ENCODE results near the gene MRPL30. TPM values are rescaled to one million over a fixed set of nuclear protein-coding genes. Genes with fewer than 3 reads are reported as not detected.
"Not testable (repeated sequence)": the region's sequence is repeated elsewhere in the genome, so short reads cannot be mapped to it uniquely, and the experiment has no call there.

The MRPL30 gene
- total and polyA plus RNA-seq, 7 experiments from 2014 or later, result 16.1 to 26.0 (median 20.5) TPM

DNA sequence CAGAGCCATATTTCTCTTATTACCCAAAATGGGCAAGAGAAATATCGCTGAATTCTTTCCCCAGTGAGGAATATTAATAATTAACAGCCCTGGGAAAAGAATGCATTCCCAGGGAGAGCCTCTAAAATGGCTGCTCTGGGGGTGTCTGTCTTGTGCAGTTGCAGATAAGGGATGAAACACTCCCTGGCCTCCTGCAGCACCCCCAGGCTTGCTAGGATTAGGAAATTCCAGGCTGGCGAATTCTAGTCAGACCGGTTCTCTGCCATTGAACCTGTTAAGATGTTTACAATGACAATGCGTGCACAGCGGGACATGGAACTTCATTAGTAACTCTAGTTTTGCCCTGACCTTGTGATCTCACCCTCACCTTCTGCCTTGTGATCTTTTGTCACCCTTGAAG, 24.5 kb downstream of the MRPL30 start:
- H3K4me1 ChIP-seq (ENCODE audit: control insufficient read depth in 2 of 2, insufficient read depth in 2 of 2, low read length in 2 of 2), result no peaks in the 10 kb centered on the region
- H3K27ac ChIP-seq (ENCODE audit: low read depth, low read length), result no peak overlapping the region
- POLR2A ChIA-PET, result no interaction called here
- Mint-ChIP-seq H3K9me3 (peaks cover 0 to 14% (median 6%) of the 10 kb centered on the region in 11 donors), H3K4me3 (no peak overlapping the region), H3K36me3 (peaks cover 13 to 45% (median 31%) of the 10 kb centered on the region in 5 donors), H3K27ac (no peak overlapping the region), H3K27me3 (no peaks in the 10 kb centered on the region), H3K4me1 (peaks cover 0 to 9% (median 0%) of the 10 kb centered on the region in 7 donors)
- no peaks in the 10 kb centered on the region for H3K27me3 ChIP-seq (ENCODE audit: control insufficient read depth in 2 of 2, insufficient read depth in 2 of 2, low read length in 2 of 2)
- no peaks in the 10 kb centered on the region for H3K36me3 ChIP-seq (ENCODE audit: control insufficient read depth in 2 of 3, insufficient read depth in 3 of 3, low read length in 3 of 3)
- intact Hi-C loops (cut with micrococcal nuclease), result no loop called here
- ATAC-seq (no peak), DNase-seq (no peak)
- H3K4me3 ChIP-seq (ENCODE audit: low read length), result no peak overlapping the region
- CTCF ChIA-PET, result interaction anchor here (0.6 kb wide), 1 partner anchor 125 kb away, joined by 4 read pairs; no protein-coding TSS in a partner anchor
- H3K9me3 ChIP-seq (ENCODE audit: control insufficient read depth in 2 of 3, low read length in 3 of 3), result no peaks in the 10 kb centered on the region

DNA sequence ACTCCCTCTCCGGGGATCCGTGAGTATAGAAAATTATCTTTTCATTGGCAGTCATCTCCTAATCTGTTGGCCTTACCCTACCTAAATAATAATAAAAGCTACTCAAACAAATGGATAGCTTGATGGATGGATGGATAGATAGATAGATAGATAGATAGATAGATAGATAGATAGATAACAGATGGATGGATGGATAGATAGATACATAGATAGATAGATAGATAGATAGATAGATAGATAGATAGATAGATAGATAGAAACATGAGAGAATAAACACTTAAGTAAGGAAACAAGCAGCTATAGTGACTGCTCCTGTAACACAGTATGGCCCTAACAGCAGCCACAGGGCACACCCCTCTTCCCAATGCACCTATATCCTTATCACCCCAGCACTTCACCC, 35.1 kb downstream of the MRPL30 start:
- H3K27me3 ChIP-seq (ENCODE audit: control insufficient read depth in 2 of 2, insufficient read depth in 2 of 2, low read length in 2 of 2), result no peaks in the 10 kb centered on the region
- peaks cover 0 to 41% (median 29%) of the 10 kb centered on the region in 5 donors for H3K36me3 Mint-ChIP-seq
- H3K4me3 Mint-ChIP-seq, result no peak overlapping the region
- H3K36me3 ChIP-seq (ENCODE audit: control insufficient read depth in 2 of 3, insufficient read depth in 3 of 3, low read length in 3 of 3), result no peaks in the 10 kb centered on the region
- intact Hi-C loops (cut with micrococcal nuclease), result no loop called here
- H3K4me1 ChIP-seq (ENCODE audit: control insufficient read depth in 2 of 2, insufficient read depth in 2 of 2, low read length in 2 of 2), result no peaks in the 10 kb centered on the region
- H3K9me3 ChIP-seq (ENCODE audit: control insufficient read depth in 2 of 3, low read length in 3 of 3), result no peaks in the 10 kb centered on the region
- H3K27ac Mint-ChIP-seq, result no peak overlapping the region
- ATAC-seq (no peak), DNase-seq (no peak)
- CTCF ChIA-PET, result no interaction called here
- POLR2A ChIA-PET, result interaction anchor here (0.7 kb wide), 1 partner anchor 147 kb away, joined by 4 read pairs; no protein-coding TSS in a partner anchor
- H3K4me1 Mint-ChIP-seq, result peaks cover 0 to 5% (median 0%) of the 10 kb centered on the region in 7 donors
- no peaks in the 10 kb centered on the region for H3K9me3 Mint-ChIP-seq
- no peak overlapping the region for H3K4me3 ChIP-seq (ENCODE audit: low read length)
- no peaks in the 10 kb centered on the region for H3K27me3 Mint-ChIP-seq
- no peak overlapping the region for H3K27ac ChIP-seq (ENCODE audit: low read depth, low read length)

DNA sequence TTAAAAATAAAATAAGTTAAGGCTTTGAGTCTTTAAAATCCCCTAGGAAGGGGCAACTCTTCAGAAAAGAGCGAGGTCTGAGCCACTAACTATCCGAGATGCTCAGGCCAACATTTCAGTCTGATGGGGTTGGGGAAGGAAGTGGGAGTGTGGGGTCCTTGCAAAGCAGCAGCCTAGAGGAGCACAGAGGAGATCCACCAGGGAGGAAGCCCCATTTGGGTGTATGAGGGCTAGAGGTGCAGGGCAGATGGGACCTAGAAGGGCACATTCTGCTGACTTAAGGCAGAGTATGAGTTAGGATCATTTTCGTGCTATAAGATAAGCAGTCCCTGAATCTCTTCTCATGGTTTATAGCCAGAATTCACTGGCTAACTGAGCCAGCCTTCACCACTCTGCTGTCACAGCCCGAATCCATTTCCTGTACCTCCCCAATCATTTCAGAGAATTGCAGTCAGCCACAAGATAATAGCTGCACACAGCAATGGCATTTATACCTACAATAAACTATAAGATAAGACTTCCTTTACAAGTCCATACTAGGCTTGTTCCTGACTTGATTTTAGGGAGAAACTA, 37.0 kb downstream of the MRPL30 start:
- ATAC-seq (no peak), DNase-seq (no peak)
- ChIA-PET CTCF (no interaction called here), POLR2A (no interaction called here)
- no peaks in the 10 kb centered on the region for H3K9me3 Mint-ChIP-seq
- no peaks in the 10 kb centered on the region for H3K27me3 Mint-ChIP-seq
- H3K27ac Mint-ChIP-seq, result peak overlapping the region in 1 of 9 donors; percentile 38
- H3K36me3 Mint-ChIP-seq, result peaks cover 0 to 53% (median 37%) of the 10 kb centered on the region in 5 donors
- Histone ChIP-seq H3K36me3 (ENCODE audit: control insufficient read depth in 2 of 3, insufficient read depth in 3 of 3, low read length in 3 of 3) (no peaks in the 10 kb centered on the region), H3K9me3 (ENCODE audit: control insufficient read depth in 2 of 3, low read length in 3 of 3) (no peaks in the 10 kb centered on the region), H3K27me3 (ENCODE audit: control insufficient read depth in 2 of 2, insufficient read depth in 2 of 2, low read length in 2 of 2) (no peaks in the 10 kb centered on the region), H3K4me3 (ENCODE audit: low read length) (no peak overlapping the region), H3K27ac (ENCODE audit: low read depth, low read length) (no peak overlapping the region), H3K4me1 (ENCODE audit: control insufficient read depth in 2 of 2, insufficient read depth in 2 of 2, low read length in 2 of 2) (no peaks in the 10 kb centered on the region)
- H3K4me3 Mint-ChIP-seq, result no peak overlapping the region
- intact Hi-C loops (cut with micrococcal nuclease), result no loop called here
- H3K4me1 Mint-ChIP-seq, result peaks cover 0 to 5% (median 0%) of the 10 kb centered on the region in 7 donors

DNA sequence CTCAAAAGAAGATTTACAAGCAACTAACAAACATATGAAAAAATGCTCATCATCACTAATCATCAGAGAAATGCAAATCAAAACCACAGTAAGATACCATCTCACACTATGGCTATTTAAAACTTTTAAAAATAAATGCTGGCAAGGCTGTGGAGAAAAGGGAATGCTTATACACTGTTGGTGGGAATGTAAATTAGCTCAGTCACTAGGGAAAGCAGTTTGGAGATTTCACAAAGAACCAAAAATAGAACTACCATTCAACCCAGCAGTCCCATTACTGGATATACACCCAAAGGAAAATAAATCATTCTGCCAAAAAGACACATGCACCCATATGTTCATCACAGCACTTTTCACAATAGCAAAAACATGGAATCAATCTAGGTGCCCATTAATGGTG, 52.2 kb downstream of the MRPL30 start:
- H3K27ac ChIP-seq (ENCODE audit: low read depth, low read length); CTCF ChIA-PET; DNase-seq: not testable (repeated sequence)

DNA sequence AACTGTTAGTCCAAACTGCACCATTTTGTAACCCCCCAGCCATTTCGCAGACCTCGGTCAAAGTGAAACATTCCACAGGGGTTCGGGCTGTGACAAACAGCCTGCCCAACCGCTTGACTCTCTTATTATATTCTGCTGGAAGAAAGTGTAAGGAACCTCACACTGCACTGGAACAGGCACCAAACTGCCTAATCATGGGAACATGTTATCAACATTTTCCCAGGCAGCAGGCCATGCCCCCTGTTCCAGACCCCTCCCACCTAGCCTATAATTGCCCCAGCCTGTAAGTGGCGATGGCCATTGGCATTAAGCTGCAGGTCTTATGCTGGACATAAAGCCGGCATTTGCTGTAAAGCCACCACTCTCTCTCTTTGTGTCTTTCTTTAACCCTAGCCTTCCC, 57.6 kb downstream of the MRPL30 start:
- Mint-ChIP-seq H3K4me3 (no peak overlapping the region), H3K27me3 (no peaks in the 10 kb centered on the region), H3K9me3 (peaks cover 0 to 16% (median 3%) of the 10 kb centered on the region in 11 donors), H3K27ac (no peak overlapping the region), H3K4me1 (peaks cover 0 to 4% (median 0%) of the 10 kb centered on the region in 7 donors), H3K36me3 (peaks cover 0 to 34% (median 8%) of the 10 kb centered on the region in 5 donors)
- ATAC-seq (no peak), DNase-seq (no peak)
- H3K27me3 ChIP-seq (ENCODE audit: control insufficient read depth in 2 of 2, insufficient read depth in 2 of 2, low read length in 2 of 2), result no peaks in the 10 kb centered on the region
- H3K4me3 ChIP-seq (ENCODE audit: low read length), result no peak overlapping the region
- no peaks in the 10 kb centered on the region for H3K9me3 ChIP-seq (ENCODE audit: control insufficient read depth in 2 of 3, low read length in 3 of 3)
- H3K27ac ChIP-seq (ENCODE audit: low read depth, low read length), result no peak overlapping the region
- intact Hi-C loops (cut with micrococcal nuclease), result no loop called here
- H3K36me3 ChIP-seq (ENCODE audit: control insufficient read depth in 2 of 3, insufficient read depth in 3 of 3, low read length in 3 of 3), result no peaks in the 10 kb centered on the region
- ChIA-PET POLR2A (no interaction called here), CTCF (no interaction called here)
- no peaks in the 10 kb centered on the region for H3K4me1 ChIP-seq (ENCODE audit: control insufficient read depth in 2 of 2, insufficient read depth in 2 of 2, low read length in 2 of 2)

More for the DNA sequence above, 52.2 kb downstream of the MRPL30 start:
- Mint-ChIP-seq H3K27me3 (peaks cover 0 to 13% (median 0%) of the 10 kb centered on the region in 5 donors), H3K9me3 (peaks cover 5 to 54% (median 23%) of the 10 kb centered on the region in 11 donors), H3K36me3 (peaks cover 2 to 19% (median 13%) of the 10 kb centered on the region in 5 donors)
- intact Hi-C loops (cut with micrococcal nuclease); H3K36me3 ChIP-seq (ENCODE audit: control insufficient read depth in 2 of 3, insufficient read depth in 3 of 3, low read length in 3 of 3); POLR2A ChIA-PET; H3K4me1 Mint-ChIP-seq; H3K9me3 ChIP-seq (ENCODE audit: control insufficient read depth in 2 of 3, low read length in 3 of 3); ATAC-seq; H3K4me3 Mint-ChIP-seq; H3K27ac Mint-ChIP-seq; H3K27me3 ChIP-seq (ENCODE audit: control insufficient read depth in 2 of 2, insufficient read depth in 2 of 2, low read length in 2 of 2); H3K4me1 ChIP-seq (ENCODE audit: control insufficient read depth in 2 of 2, insufficient read depth in 2 of 2, low read length in 2 of 2); H3K4me3 ChIP-seq (ENCODE audit: low read length): not testable (repeated sequence)

DNA sequence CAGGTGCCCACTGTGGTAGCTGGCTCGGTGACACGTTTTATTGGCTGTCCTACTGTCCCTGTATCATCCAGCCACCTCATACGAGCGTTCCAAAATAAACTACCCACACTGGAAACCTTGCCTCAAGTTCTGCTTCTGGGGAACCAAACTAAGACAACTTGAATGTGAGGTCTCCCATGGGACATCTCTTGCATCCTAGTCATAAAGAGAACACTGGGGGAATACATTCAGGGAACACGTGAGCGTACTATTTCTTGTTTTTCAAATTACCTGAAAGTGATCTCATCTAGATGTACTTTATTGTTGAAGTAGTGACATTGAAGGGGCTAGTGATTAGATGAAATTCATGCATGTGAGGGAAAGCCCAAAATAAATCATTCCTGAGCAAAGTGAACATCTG, 59.4 kb downstream of the MRPL30 start:
- Mint-ChIP-seq H3K4me1 (peaks cover 0 to 4% (median 0%) of the 10 kb centered on the region in 7 donors), H3K27ac (no peak overlapping the region), H3K9me3 (peaks cover 0 to 2% (median 0%) of the 10 kb centered on the region in 11 donors), H3K27me3 (no peaks in the 10 kb centered on the region), H3K4me3 (no peak overlapping the region), H3K36me3 (peaks cover 0 to 34% (median 4%) of the 10 kb centered on the region in 5 donors)
- DNase-seq (no peak), ATAC-seq (no peak)
- Histone ChIP-seq H3K4me1 (ENCODE audit: control insufficient read depth in 2 of 2, insufficient read depth in 2 of 2, low read length in 2 of 2) (no peaks in the 10 kb centered on the region), H3K4me3 (ENCODE audit: low read length) (no peak overlapping the region), H3K9me3 (ENCODE audit: control insufficient read depth in 2 of 3, low read length in 3 of 3) (no peaks in the 10 kb centered on the region), H3K27me3 (ENCODE audit: control insufficient read depth in 2 of 2, insufficient read depth in 2 of 2, low read length in 2 of 2) (no peaks in the 10 kb centered on the region), H3K36me3 (ENCODE audit: control insufficient read depth in 2 of 3, insufficient read depth in 3 of 3, low read length in 3 of 3) (no peaks in the 10 kb centered on the region), H3K27ac (ENCODE audit: low read depth, low read length) (no peak overlapping the region)
- intact Hi-C loops (cut with micrococcal nuclease), result no loop called here
- ChIA-PET POLR2A (no interaction called here), CTCF (no interaction called here)

DNA sequence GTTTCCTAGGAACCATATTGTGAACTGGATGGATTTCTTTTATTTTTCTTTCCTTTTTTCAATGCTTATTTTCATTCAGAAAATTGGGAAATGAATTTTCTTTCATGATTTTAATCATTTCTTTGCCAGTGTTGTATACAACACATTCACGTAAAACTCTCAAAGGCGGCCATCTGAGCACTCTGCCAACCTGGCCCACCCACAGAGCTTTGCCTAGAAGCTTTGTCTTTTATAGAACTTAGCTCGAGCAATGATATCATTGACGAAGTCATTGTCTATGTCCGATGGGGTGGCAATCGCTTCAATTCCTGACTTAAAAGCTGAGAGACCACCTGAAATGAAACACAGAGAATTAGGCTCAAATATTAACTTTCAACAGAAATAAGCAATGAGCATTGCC, 61.2 kb downstream of the MRPL30 start:
- CTCF ChIA-PET, result no interaction called here
- no peak for DNase-seq
- Histone ChIP-seq H3K4me1 (ENCODE audit: control insufficient read depth in 2 of 2, insufficient read depth in 2 of 2, low read length in 2 of 2) (no peaks in the 10 kb centered on the region), H3K9me3 (ENCODE audit: control insufficient read depth in 2 of 3, low read length in 3 of 3) (no peaks in the 10 kb centered on the region), H3K27ac (ENCODE audit: low read depth, low read length) (no peak overlapping the region), H3K36me3 (ENCODE audit: control insufficient read depth in 2 of 3, insufficient read depth in 3 of 3, low read length in 3 of 3) (no peaks in the 10 kb centered on the region), H3K4me3 (ENCODE audit: low read length) (no peak overlapping the region), H3K27me3 (ENCODE audit: control insufficient read depth in 2 of 2, insufficient read depth in 2 of 2, low read length in 2 of 2) (no peaks in the 10 kb centered on the region)
- Mint-ChIP-seq H3K36me3 (peaks cover 0 to 35% (median 16%) of the 10 kb centered on the region in 5 donors), H3K9me3 (peaks cover 0 to 10% (median 0%) of the 10 kb centered on the region in 11 donors), H3K4me1 (peaks cover 0 to 4% (median 0%) of the 10 kb centered on the region in 7 donors), H3K4me3 (no peak overlapping the region), H3K27ac (no peak overlapping the region), H3K27me3 (no peaks in the 10 kb centered on the region)
- POLR2A ChIA-PET, result no interaction called here
- intact Hi-C loops (cut with micrococcal nuclease), result no loop called here
- no peak for ATAC-seq
